Karpas-422 (cell line): ENCODE results near the gene ATP6V1A. TPM values are rescaled to one million over a fixed set of nuclear protein-coding genes. Genes with fewer than 3 reads are reported as not detected.

Experiments used
- DNase-seq: peaks from one replicate; pipeline ENCODE4 v3.0.0-alpha.2; 2015
- H2AFZ ChIP-seq: fragments of 200-600 bp; sonication (generic); 2 replicates; pipeline ENCODE4 v1.6.1; 2014; ENCODE audit warnings: antibody characterized with exemption, low read length, mixed read lengths
- H3K27ac ChIP-seq: fragments of 200-600 bp; sonication (generic); 2 replicates; pipeline ENCODE4 v1.5.1; 2014; ENCODE audit warnings: mild to moderate bottlenecking, low read length, moderate library complexity
- H3K27me3 ChIP-seq: fragments of 200-600 bp; sonication (generic); 2 replicates; pipeline ENCODE4 v1.6.1; 2014; ENCODE audit warnings: low read length, mixed read lengths
- H3K36me3 ChIP-seq: fragments of 200-600 bp; sonication (generic); 2 replicates; pipeline ENCODE4 v1.6.1; 2014; ENCODE audit warnings: low read length, mixed read lengths; ENCODE audit not compliant: insufficient read depth
- H3K4me1 ChIP-seq: fragments of 200-600 bp; sonication (generic); 2 replicates; pipeline ENCODE4 v1.6.1; 2014; ENCODE audit warnings: mild to moderate bottlenecking, low read length, mixed read lengths
- H3K4me2 ChIP-seq: fragments of 200-600 bp; sonication (generic); 2 replicates; pipeline ENCODE4 v1.6.1; 2014; ENCODE audit warnings: low read length, low read depth, mild to moderate bottlenecking; ENCODE audit not compliant: poor library complexity, severe bottlenecking
- H3K4me3 ChIP-seq: fragments of 200-600 bp; sonication (generic); 2 replicates; pipeline ENCODE4 v1.5.1; 2014; ENCODE audit warnings: mild to moderate bottlenecking, antibody characterized with exemption, low read length, mixed read lengths
- H3K79me2 ChIP-seq: fragments of 200-600 bp; sonication (generic); 2 replicates; pipeline ENCODE4 v1.6.1; 2014; ENCODE audit warnings: mild to moderate bottlenecking, low read length, mixed read lengths
- H3K9ac ChIP-seq: fragments of 200-600 bp; sonication (generic); 2 replicates; pipeline ENCODE4 v1.6.0; 2014; ENCODE audit warnings: low read length
- H3K9me2 ChIP-seq: fragments of 200-600 bp; sonication (generic), shearing (Covaris generic); replicated peaks from 2 replicates; pipeline ENCODE4 v1.6.0; 2014; ENCODE audit warnings: mild to moderate bottlenecking, low read length, moderate library complexity; ENCODE audit not compliant: insufficient read depth
- H3K9me3 ChIP-seq: fragments of 300-700, 200-600 bp; sonication (generic); 2 replicates; pipeline ENCODE4 v1.6.1; 2014; ENCODE audit warnings: low read length, mixed read lengths
- H4K20me1 ChIP-seq: fragments of 200-600 bp; sonication (generic); 2 replicates; pipeline ENCODE4 v1.6.1; 2014; ENCODE audit warnings: mild to moderate bottlenecking, antibody characterized with exemption, low read length, low read depth; ENCODE audit not compliant: insufficient read depth
- total RNA-seq: library from RNA; depleted of rRNA; stranded (reverse); fragments of >200 nt; shearing (Covaris generic); gene quantifications from 2 replicates; pipeline ENCODE4 v1.2.3, GENCODE V29; 2014; ENCODE audit warnings: low replicate concordance

Gene ATP6V1A
- total RNA-seq, 1 experiment from 2014 or later, result 39.7 TPM

DNA sequence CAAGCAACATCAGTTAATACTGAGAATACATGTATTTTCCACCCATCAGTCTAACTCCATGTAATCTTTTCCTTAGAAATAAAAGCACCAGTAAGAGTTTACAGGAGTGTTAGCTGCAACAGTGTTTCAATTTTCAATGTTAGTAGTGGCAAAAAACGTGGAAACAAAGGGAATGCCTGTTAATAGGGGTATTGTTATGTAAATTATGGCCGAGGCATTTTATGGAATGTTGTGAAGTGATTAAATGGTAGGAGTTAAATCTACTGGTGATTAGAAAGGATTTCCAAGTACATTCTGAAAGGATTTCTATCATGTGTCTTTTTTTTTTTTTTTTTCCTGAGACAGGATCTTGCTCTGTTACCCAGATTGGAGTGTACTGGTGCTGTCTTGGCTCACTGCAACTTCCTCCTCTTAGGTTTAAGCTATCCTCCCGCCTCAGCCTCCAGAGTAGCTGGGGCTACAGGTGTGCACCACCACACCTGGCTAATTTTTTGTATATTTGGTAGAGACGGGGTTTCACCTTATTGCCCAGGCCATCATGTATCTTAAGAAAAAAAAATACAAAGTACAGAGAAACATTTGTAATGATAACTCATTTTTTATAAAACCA, 6.6 kb downstream of the ATP6V1A start:
- Histone ChIP-seq H4K20me1 (no peaks in the 10 kb centered on the region), H3K79me2 (peaks cover 98% of the 10 kb centered on the region)

DNA sequence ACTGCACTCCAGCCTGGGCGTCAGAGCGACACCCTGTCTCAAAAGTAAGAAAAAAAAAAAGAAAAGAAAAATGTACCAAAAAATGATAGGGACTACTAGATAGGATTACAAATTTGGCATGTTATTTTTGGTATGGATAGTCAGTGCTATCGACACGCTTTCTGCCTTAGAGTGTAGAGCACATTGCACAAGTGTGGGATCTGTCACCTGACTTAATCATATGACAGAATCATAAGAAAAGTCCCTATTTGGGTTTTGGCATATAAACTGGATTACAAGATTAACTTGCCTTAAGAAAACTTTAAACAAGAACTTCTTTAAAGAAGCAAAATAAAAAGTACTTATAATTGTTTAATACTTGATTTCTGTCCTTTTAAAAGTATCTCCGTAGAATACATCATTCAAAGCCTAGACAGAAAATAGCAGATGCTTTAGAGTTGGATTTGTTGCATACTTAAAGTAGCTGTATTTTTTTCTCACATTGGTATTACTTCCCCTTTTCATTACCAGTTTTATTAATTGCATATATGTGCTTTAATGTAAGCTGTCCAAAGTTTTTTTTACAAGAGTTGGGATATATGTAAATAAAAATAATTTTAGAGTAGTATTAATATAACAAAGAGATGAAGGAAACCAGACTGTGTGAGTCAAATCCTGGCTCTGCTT, 7.8 kb downstream of the ATP6V1A start:
- H4K20me1 ChIP-seq, result no peaks in the 10 kb centered on the region
- H3K36me3 ChIP-seq, result peaks cover 17% of the 10 kb centered on the region
- peak; percentile 54 for DNase-seq
- H3K4me2 ChIP-seq, result peak overlapping the region; percentile 9
- H3K4me1 ChIP-seq, result peaks cover 25% of the 10 kb centered on the region
- H3K27ac ChIP-seq, result peak overlapping the region; percentile 38; the same call in 1 of the 2 replicates
- H3K9me3 ChIP-seq, result peaks cover 20% of the 10 kb centered on the region
- no peaks in the 10 kb centered on the region for H3K27me3 ChIP-seq
- H3K9ac ChIP-seq, result no peak overlapping the region
- H3K79me2 ChIP-seq, result peaks cover 96% of the 10 kb centered on the region
- H2AFZ ChIP-seq, result no peak overlapping the region
- no peak overlapping the region for H3K4me3 ChIP-seq
- no peaks in the 10 kb centered on the region for H3K9me2 ChIP-seq

More for the DNA sequence above, 6.6 kb downstream of the ATP6V1A start:
- no peak overlapping the region for H2AFZ ChIP-seq
- H3K36me3 ChIP-seq, result peaks cover 11% of the 10 kb centered on the region
- no peak for DNase-seq
- no peaks in the 10 kb centered on the region for H3K9me2 ChIP-seq
- H3K9me3 ChIP-seq, result peaks cover 15% of the 10 kb centered on the region
- H3K4me3 ChIP-seq, result no peak overlapping the region
- peaks cover 36% of the 10 kb centered on the region for H3K4me1 ChIP-seq
- H3K27ac ChIP-seq, result no peak overlapping the region
- no peak overlapping the region for H3K9ac ChIP-seq
- H3K4me2 ChIP-seq, result no peak overlapping the region
- H3K27me3 ChIP-seq, result no peaks in the 10 kb centered on the region

GRCh38 chr3:113758389-113759024, 11.7 kb downstream of the ATP6V1A start:
- peaks cover 20% of the 10 kb centered on the region for H3K9me3 ChIP-seq
- peaks cover 17% of the 10 kb centered on the region for H3K36me3 ChIP-seq
- no peak overlapping the region for H3K9ac ChIP-seq
- no peaks in the 10 kb centered on the region for H3K9me2 ChIP-seq
- H3K4me2 ChIP-seq, result no peak overlapping the region
- H2AFZ ChIP-seq, result no peak overlapping the region
- H3K27ac ChIP-seq, result no peak overlapping the region
- H3K27me3 ChIP-seq, result no peaks in the 10 kb centered on the region
- DNase-seq, result no peak
- no peaks in the 10 kb centered on the region for H4K20me1 ChIP-seq
- H3K4me3 ChIP-seq, result no peak overlapping the region
- H3K79me2 ChIP-seq, result peaks cover 87% of the 10 kb centered on the region
- H3K4me1 ChIP-seq, result peaks cover 15% of the 10 kb centered on the region

DNA sequence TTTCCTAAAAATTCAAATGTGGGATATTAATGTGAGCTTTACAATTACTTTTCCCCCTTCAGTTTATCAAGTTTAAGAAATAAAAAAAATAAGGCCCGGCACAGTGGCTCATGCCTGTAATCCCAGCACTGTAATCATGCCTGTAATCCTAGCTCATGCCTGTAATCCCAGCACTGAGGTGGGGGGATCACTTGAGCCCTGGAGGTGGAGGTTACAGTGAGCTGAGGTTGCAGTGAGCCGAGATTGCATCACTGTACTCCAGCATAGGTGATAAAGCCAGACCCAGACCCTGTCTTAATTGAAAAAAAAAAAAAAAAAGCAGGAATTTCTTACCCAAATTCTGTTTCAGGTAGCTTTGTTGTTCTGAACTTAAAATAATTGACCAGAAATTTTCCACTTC, 17.9 kb downstream of the ATP6V1A start:
- DNase-seq, result no peak
- no peak overlapping the region for H3K4me2 ChIP-seq
- H3K9me2 ChIP-seq, result no peaks in the 10 kb centered on the region
- no peaks in the 10 kb centered on the region for H3K36me3 ChIP-seq
- no peaks in the 10 kb centered on the region for H3K4me1 ChIP-seq
- no peak overlapping the region for H2AFZ ChIP-seq
- H4K20me1 ChIP-seq, result no peaks in the 10 kb centered on the region
- H3K27ac ChIP-seq, result no peak overlapping the region
- peaks cover 80% of the 10 kb centered on the region for H3K79me2 ChIP-seq
- H3K27me3 ChIP-seq, result no peaks in the 10 kb centered on the region
- H3K9ac ChIP-seq, result no peak overlapping the region
- H3K9me3 ChIP-seq, result no peaks in the 10 kb centered on the region
- H3K4me3 ChIP-seq, result no peak overlapping the region

DNA sequence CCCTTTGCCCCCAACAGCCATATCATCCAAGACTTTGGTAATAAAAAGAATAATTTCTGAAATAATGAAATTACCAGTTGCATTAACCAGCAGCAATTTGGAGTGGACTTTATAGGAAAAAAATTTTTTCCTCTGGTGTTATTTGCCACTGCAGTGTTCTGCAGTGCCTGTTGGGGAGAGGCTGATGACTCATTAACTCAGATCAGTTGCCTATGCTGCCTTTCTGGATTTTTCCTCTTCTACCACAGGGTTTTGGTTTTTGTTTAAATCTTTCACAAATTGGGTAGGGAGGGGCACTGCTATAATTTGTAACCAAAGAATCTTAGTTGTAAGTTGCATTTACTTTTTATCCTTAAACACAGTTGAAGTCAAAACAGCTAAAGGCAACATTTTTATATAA, 22.7 kb downstream of the ATP6V1A start:
- H4K20me1 ChIP-seq, result no peaks in the 10 kb centered on the region
- H3K79me2 ChIP-seq, result peaks cover 76% of the 10 kb centered on the region
- peaks cover 4% of the 10 kb centered on the region; the same call in 1 of the 2 replicates for H3K4me1 ChIP-seq
- no peak overlapping the region for H3K4me2 ChIP-seq
- DNase-seq, result no peak
- no peaks in the 10 kb centered on the region for H3K36me3 ChIP-seq
- no peak overlapping the region for H3K9ac ChIP-seq
- no peak overlapping the region for H2AFZ ChIP-seq
- H3K27ac ChIP-seq, result no peak overlapping the region
- H3K9me3 ChIP-seq, result no peaks in the 10 kb centered on the region
- no peak overlapping the region for H3K4me3 ChIP-seq
- no peaks in the 10 kb centered on the region for H3K27me3 ChIP-seq
- H3K9me2 ChIP-seq, result no peaks in the 10 kb centered on the region

- Histone ChIP-seq H3K9me3 (no peaks in the 10 kb centered on the region), H4K20me1 (no peaks in the 10 kb centered on the region)
- DNase-seq, result no peak
Observed at GRCh38 chr3:113771993-113772392, 25.2 kb downstream of the ATP6V1A start.

DNA sequence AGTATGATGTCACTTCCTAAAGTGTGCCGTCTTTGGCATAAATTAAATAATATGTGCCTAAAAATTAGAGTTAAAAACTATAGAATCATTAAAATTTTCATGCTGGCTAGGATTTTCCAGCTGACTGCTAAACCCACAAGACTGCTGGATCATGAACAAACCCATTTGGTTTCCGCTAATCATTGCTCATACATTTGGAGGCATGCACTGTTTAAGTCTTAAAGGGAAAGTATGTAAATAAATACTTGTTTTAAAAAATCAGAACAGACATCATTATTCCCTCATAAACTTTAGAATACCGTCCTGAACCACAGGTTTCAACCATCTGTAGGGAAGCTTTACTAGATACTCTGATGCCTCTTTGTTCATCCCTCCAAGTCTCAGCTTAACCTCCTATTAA, 26.5 kb downstream of the ATP6V1A start:
- no peak overlapping the region for H3K4me3 ChIP-seq
- no peaks in the 10 kb centered on the region for H3K9me3 ChIP-seq
- H3K27ac ChIP-seq, result no peak overlapping the region
- peaks cover 4% of the 10 kb centered on the region; the same call in 1 of the 2 replicates for H3K4me1 ChIP-seq
- H3K4me2 ChIP-seq, result no peak overlapping the region
- H3K9me2 ChIP-seq, result no peaks in the 10 kb centered on the region
- peaks cover 79% of the 10 kb centered on the region for H3K79me2 ChIP-seq
- no peak for DNase-seq
- H3K27me3 ChIP-seq, result no peaks in the 10 kb centered on the region
- no peak overlapping the region for H2AFZ ChIP-seq
- no peaks in the 10 kb centered on the region for H3K36me3 ChIP-seq
- no peak overlapping the region for H3K9ac ChIP-seq
- H4K20me1 ChIP-seq, result no peaks in the 10 kb centered on the region

More at GRCh38 chr3:113771993-113772392, 25.2 kb downstream of the ATP6V1A start:
- no peak overlapping the region for H2AFZ ChIP-seq
- no peak overlapping the region for H3K9ac ChIP-seq
- no peaks in the 10 kb centered on the region for H3K36me3 ChIP-seq
- H3K4me3 ChIP-seq, result no peak overlapping the region
- H3K4me2 ChIP-seq, result no peak overlapping the region
- no peaks in the 10 kb centered on the region for H3K27me3 ChIP-seq
- peaks cover 82% of the 10 kb centered on the region for H3K79me2 ChIP-seq
- H3K27ac ChIP-seq, result no peak overlapping the region
- peaks cover 4% of the 10 kb centered on the region; the same call in 1 of the 2 replicates for H3K4me1 ChIP-seq
- H3K9me2 ChIP-seq, result no peaks in the 10 kb centered on the region

DNA sequence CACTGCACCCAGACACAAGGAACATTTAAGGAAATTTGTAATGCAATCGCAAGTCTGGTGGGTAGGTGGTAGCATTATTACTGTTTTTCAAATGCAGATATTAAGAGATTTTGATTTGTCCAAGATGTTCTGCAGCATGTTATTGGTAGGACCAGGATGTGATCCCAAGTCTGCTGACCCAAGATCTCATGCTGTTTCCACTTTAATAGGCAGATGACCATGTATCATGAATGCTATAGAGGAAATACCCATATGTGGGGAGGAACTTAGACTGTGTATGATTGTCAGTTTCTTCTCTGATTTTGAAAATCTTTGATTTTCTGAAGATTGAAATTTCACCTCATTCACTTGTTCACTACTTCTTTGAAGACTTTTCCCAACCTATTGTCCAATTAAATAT, 28.7 kb downstream of the ATP6V1A start:
- H4K20me1 ChIP-seq, result no peaks in the 10 kb centered on the region
- peaks cover 71% of the 10 kb centered on the region for H3K79me2 ChIP-seq
- DNase-seq, result no peak
- H3K9me2 ChIP-seq, result no peaks in the 10 kb centered on the region
- H3K27me3 ChIP-seq, result no peaks in the 10 kb centered on the region
- no peaks in the 10 kb centered on the region for H3K36me3 ChIP-seq
- no peak overlapping the region for H3K9ac ChIP-seq
- no peaks in the 10 kb centered on the region for H3K9me3 ChIP-seq
- H3K4me2 ChIP-seq, result no peak overlapping the region
- peaks cover 4% of the 10 kb centered on the region; the same call in 1 of the 2 replicates for H3K4me1 ChIP-seq
- H2AFZ ChIP-seq, result no peak overlapping the region
- H3K4me3 ChIP-seq, result no peak overlapping the region
- H3K27ac ChIP-seq, result no peak overlapping the region
